OCI-LY1 (cell line): ENCODE data around the gene S100A8.

Experiments used
- EZH2 ChIP-seq: fragments of 200-600 bp; sonication (generic), shearing (Covaris generic); IDR thresholded peaks from 2 replicates; pipeline ENCODE4 v1.8.0; 2017; ENCODE audit warnings: borderline replicate concordance, mixed run types, mild to moderate bottlenecking, antibody characterized with exemption, low read length, moderate library complexity, mixed read lengths
- TF ChIP-seq, protein P1 (sequence below): fragments of 200-600 bp; sonication (generic), shearing (Covaris generic); IDR thresholded peaks from 2 replicates; pipeline ENCODE4 v1.5.1; 2017; ENCODE audit warnings: mild to moderate bottlenecking, antibody characterized with exemption, low read length, moderate library complexity, mixed read lengths

DNA sequence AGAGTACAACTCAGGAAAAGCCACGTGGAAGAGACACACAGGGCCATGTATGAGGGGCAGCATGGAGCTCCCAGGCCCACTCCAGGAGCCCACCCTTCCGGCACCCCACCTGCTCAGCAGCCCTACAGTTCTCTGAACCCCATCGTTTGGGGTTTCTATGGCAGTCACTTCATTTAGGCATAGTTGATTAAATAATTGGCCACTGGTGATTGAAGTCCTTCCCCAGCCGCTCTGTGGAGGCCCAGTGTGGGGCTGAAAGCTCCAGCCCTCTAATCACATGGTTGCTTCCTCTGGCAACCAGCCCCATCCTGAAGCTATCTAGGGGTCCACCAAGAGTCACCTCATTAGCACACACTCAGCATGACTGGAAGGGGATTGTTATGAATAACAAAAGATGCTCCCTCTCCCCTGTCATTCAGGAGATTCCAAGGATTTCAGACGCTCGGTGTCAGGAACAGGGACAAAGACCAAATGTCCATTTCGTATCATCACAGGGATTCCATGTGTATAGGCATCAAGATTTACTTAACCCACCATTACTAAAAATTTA lies 13.3 kb upstream of the S100A8 start:
- TF ChIP-seq, protein P1, sequence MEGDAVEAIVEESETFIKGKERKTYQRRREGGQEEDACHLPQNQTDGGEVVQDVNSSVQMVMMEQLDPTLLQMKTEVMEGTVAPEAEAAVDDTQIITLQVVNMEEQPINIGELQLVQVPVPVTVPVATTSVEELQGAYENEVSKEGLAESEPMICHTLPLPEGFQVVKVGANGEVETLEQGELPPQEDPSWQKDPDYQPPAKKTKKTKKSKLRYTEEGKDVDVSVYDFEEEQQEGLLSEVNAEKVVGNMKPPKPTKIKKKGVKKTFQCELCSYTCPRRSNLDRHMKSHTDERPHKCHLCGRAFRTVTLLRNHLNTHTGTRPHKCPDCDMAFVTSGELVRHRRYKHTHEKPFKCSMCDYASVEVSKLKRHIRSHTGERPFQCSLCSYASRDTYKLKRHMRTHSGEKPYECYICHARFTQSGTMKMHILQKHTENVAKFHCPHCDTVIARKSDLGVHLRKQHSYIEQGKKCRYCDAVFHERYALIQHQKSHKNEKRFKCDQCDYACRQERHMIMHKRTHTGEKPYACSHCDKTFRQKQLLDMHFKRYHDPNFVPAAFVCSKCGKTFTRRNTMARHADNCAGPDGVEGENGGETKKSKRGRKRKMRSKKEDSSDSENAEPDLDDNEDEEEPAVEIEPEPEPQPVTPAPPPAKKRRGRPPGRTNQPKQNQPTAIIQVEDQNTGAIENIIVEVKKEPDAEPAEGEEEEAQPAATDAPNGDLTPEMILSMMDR, result no peak
- TF ChIP-seq EZH2, result no peak
